Kidney epithelial cell (primary cell): ENCODE results near the gene MACROD2. TPM values are rescaled to one million over a fixed set of nuclear protein-coding genes. Genes with fewer than 3 reads are reported as not detected.

Experiments
- DNase-seq: peaks from one replicate; pipeline ENCODE4 v3.0.0-alpha.2; 2010; ENCODE audit warnings: low read depth
- H3K27me3 ChIP-seq: 2 replicates; pipeline ENCODE4 v1.6.0; 2011; ENCODE audit warnings: low read length; ENCODE audit not compliant: control insufficient read depth, insufficient read depth
- H3K36me3 ChIP-seq: 2 replicates; pipeline ENCODE4 v1.5.1; 2011; ENCODE audit warnings: low read length; ENCODE audit not compliant: control insufficient read depth, insufficient read depth
- H3K4me3 ChIP-seq: 2 replicates; pipeline ENCODE4 v1.5.1; 2011; ENCODE audit warnings: low read depth, mild to moderate bottlenecking, control low read depth, low read length
- total RNA-seq: library from RNA; depleted of rRNA; stranded (reverse); fragments of >200 nt; gene quantifications from 2 replicates; pipeline ENCODE4 v1.2.3, GENCODE V29; 2015
- TF ChIP-seq, protein P1 (sequence below): IDR thresholded peaks from 2 replicates; pipeline ENCODE4 v1.5.1; 2011; ENCODE audit warnings: mild to moderate bottlenecking, moderate library complexity, low read length, control low read depth, inconsistent platforms; ENCODE audit not compliant: insufficient read depth, poor library complexity, severe bottlenecking

Gene MACROD2
- total RNA-seq, 1 donor from 2014 or later = 0.79 TPM

DNA sequence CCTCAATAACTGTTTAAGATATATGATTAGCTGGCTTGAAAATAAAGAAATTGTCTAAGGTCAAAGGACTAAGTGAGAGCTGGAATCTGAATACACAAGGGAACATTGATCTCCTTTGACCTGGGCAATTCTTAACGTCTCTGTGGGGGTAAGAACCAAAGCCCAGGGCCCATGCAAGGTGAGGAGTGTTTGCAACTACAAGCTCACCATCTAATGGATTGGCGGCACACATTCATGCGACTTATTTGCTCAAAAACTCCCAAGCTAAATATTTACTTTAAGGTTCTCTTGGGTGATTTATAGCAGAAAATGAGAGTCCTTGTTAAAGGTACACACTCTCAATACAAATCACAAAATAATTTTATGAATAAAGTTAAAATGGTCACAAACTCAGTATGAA lies 734.1 kb downstream of the MACROD2 start:
- TF ChIP-seq, protein P1, sequence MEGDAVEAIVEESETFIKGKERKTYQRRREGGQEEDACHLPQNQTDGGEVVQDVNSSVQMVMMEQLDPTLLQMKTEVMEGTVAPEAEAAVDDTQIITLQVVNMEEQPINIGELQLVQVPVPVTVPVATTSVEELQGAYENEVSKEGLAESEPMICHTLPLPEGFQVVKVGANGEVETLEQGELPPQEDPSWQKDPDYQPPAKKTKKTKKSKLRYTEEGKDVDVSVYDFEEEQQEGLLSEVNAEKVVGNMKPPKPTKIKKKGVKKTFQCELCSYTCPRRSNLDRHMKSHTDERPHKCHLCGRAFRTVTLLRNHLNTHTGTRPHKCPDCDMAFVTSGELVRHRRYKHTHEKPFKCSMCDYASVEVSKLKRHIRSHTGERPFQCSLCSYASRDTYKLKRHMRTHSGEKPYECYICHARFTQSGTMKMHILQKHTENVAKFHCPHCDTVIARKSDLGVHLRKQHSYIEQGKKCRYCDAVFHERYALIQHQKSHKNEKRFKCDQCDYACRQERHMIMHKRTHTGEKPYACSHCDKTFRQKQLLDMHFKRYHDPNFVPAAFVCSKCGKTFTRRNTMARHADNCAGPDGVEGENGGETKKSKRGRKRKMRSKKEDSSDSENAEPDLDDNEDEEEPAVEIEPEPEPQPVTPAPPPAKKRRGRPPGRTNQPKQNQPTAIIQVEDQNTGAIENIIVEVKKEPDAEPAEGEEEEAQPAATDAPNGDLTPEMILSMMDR = no peak
- no peaks in the 10 kb centered on the region for H3K27me3 ChIP-seq
- no peaks in the 10 kb centered on the region for H3K36me3 ChIP-seq
- no peak overlapping the region for H3K4me3 ChIP-seq
- no peak for DNase-seq

DNA sequence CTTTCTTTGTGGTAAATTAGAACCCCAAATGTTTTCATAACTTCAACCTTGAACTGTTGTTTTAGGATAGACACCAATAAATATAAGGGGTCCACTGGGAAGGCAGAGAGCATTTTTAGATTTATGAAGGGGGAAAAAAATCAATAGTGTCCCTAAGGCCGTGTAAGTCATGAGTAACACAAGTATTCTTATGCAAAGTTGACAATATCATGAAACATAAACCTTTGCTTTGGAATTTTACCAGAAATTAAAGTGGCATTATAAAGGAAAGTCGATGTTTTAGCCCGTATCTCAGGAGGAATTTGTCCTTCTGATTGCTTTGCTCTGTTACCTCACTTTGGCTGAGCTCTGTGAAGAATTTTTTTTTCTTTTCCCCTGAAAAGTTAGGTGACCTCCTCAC lies 737.0 kb downstream of the MACROD2 start:
- Histone ChIP-seq H3K4me3 (no peak overlapping the region), H3K27me3 (no peaks in the 10 kb centered on the region), H3K36me3 (no peaks in the 10 kb centered on the region)
- TF ChIP-seq, protein P1 = no peak
- DNase-seq = no peak

DNA sequence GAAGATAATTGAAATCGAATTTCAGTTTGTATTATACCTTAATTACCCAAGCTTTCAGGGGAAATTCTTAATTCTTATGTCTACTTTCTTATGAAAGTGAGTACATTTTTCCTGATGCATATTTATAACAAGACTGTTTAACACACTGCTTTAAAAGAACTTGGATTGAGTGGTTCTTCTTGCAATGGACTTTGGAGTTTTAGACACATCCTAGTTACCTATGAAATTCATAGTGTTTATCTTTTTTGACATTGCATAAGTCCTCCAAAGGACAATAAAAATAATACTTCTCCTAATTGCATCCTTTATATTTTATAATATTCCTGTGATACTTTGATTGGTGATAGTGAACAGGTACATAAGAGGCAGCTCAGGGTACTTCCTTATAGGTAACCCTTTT lies 737.7 kb downstream of the MACROD2 start:
- no peak for DNase-seq
- TF ChIP-seq, protein P1 = no peak
- Histone ChIP-seq H3K4me3 (no peak overlapping the region), H3K27me3 (no peaks in the 10 kb centered on the region), H3K36me3 (no peaks in the 10 kb centered on the region)

DNA sequence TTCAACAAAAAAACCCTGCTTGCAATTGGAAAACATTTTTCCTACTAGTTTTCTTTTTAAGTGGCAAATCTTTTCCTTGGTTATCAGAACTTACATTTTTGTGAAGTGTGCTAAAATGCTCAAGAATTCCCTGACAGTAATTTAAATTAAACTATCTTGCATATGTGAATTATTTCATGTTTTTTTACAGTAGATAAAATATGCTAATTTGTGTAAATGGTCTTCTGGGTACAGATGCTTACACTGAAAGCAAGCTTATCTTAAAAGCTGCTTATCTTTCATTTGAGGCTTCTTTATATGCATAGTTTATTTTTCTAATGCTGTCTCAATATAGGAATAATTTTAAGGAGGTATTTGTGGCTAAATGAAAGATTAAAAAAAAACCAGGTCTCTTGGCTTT lies 745.1 kb downstream of the MACROD2 start:
- Histone ChIP-seq H3K27me3 (no peaks in the 10 kb centered on the region), H3K36me3 (no peaks in the 10 kb centered on the region), H3K4me3 (no peak overlapping the region)
- TF ChIP-seq, protein P1 = no peak
- DNase-seq = no peak

DNA sequence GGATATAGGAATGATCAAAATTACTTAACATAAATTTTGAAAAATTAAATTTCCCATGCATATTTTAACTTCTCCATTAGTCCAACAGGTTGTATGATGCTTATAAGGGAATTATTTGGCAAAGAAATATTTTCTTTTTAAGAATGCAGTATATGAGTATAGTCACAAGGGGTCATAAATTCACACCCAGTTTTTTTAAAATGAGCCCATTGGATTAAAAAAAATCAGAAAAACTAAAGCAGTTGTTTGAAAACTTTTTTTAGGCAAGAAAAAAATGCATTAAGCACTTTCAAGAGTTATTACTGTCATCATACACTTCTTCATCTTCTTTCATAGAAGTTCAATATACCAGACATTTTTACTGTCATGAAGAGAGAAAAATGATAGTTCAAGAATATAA lies 746.3 kb downstream of the MACROD2 start:
- TF ChIP-seq, protein P1 = no peak
- no peak for DNase-seq
- Histone ChIP-seq H3K27me3 (no peaks in the 10 kb centered on the region), H3K4me3 (no peak overlapping the region), H3K36me3 (no peaks in the 10 kb centered on the region)

DNA sequence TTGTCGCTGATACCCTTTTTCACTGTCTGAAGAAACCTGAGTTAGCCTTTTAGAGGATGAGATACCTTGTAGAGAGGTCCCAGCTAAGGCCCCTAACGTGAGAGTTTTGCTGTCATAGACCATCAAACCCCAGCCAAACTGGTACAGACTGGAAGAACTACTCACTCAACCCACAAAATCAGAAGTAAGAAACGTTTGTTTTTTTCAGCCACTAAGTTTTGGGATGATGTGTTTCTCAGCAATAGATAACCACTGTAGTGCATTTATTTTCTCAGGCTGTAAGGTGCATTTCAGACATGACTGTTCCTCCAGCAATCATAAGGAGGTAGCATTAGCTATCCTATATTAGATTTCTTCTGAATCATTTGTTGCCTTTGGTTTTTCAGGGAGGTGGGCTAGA lies 749.4 kb downstream of the MACROD2 start:
- TF ChIP-seq, protein P1 = no peak
- Histone ChIP-seq H3K4me3 (no peak overlapping the region), H3K27me3 (no peaks in the 10 kb centered on the region), H3K36me3 (no peaks in the 10 kb centered on the region)
- no peak for DNase-seq
